ENCODE results near the gene MERTK.

- TF ChIP-seq MEF2A (IDR thresholded peaks at IDR 0.05; ENCODE audit: insufficient read depth, low read depth, low read length) (no peak), RAD21 (IDR thresholded peaks at IDR 0.05; ENCODE audit: insufficient read depth, low read depth, low read length) (no peak), PKNOX1 (IDR thresholded peaks at IDR 0.05) (no peak), POLR2A (IDR thresholded peaks at IDR 0.05; ENCODE audit: low read depth, low read length) (no peak), CTCF (IDR thresholded peaks at IDR 0.05 in 2 of 3, conservative IDR thresholded peaks at IDR 0.05 in 1 of 3; ENCODE audit: control insufficient read depth in 2 of 3, extremely low read depth in 1 of 3, insufficient read depth in 1 of 3, low read depth in 3 of 3, low read length in 3 of 3) (no peak), SIN3A (IDR thresholded peaks at IDR 0.05; ENCODE audit: low read depth, low read length) (no peak), CEBPB (IDR thresholded peaks at IDR 0.05; ENCODE audit: borderline replicate concordance in 1 of 2, low read depth in 2 of 2, low read length in 2 of 2) (no peak), POLR2AphosphoS5 (IDR thresholded peaks at IDR 0.05; ENCODE audit: low read length) (no peak), ZNF24 (IDR thresholded peaks at IDR 0.05) (no peak)
- TF ChIP-seq, protein P1, sequence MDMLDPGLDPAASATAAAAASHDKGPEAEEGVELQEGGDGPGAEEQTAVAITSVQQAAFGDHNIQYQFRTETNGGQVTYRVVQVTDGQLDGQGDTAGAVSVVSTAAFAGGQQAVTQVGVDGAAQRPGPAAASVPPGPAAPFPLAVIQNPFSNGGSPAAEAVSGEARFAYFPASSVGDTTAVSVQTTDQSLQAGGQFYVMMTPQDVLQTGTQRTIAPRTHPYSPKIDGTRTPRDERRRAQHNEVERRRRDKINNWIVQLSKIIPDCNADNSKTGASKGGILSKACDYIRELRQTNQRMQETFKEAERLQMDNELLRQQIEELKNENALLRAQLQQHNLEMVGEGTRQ (IDR thresholded peaks at IDR 0.05; ENCODE audit: borderline replicate concordance, low read depth, low read length), result no peak
These were observed 68.6 kb downstream of the MERTK start for GRCh38 chr2:111967018-111967417.

Measured in GM12878 (cell line).